Duodenal mucosa (tissue), 2 donors: Measurements from ENCODE around the gene C1orf115.
A peak's percentile ranks its signal among the peaks of the same experiment; 100 is the strongest.

Source experiments
- H3K27ac ChIP-seq: one replicate; pipeline ENCODE4 v1.7.0; 2013; ENCODE audit warnings: low read depth, low read length
- H3K27me3 ChIP-seq, 2 donors: one replicate each; pipeline ENCODE4 v1.7.0; 2013; ENCODE audit warnings: low read length in 2 of 2, control low read depth in 1 of 2; ENCODE audit not compliant: insufficient read depth in 2 of 2, control insufficient read depth in 1 of 2
- H3K36me3 ChIP-seq, 2 donors: one replicate each; pipeline ENCODE4 v1.7.0; 2013; ENCODE audit warnings: low read length in 2 of 2, control low read depth in 1 of 2; ENCODE audit not compliant: insufficient read depth in 2 of 2, control insufficient read depth in 1 of 2
- H3K4me1 ChIP-seq, 2 donors: one replicate each; pipeline ENCODE4 v1.7.0; 2013; ENCODE audit warnings: low read length in 2 of 2, control low read depth in 1 of 2; ENCODE audit not compliant: insufficient read depth in 2 of 2, control insufficient read depth in 1 of 2
- H3K4me3 ChIP-seq, 2 donors: one replicate each; pipeline ENCODE4 v1.7.0; 2013; ENCODE audit warnings: low read length in 2 of 2, low read depth in 1 of 2
- H3K9ac ChIP-seq, 2 donors: one replicate each; pipeline ENCODE4 v1.7.0; 2013; ENCODE audit warnings: low read length in 2 of 2, low read depth in 1 of 2
- H3K9me3 ChIP-seq, 2 donors: one replicate each; pipeline ENCODE4 v1.7.0; 2013; ENCODE audit warnings: low read length in 2 of 2, control low read depth in 1 of 2; ENCODE audit not compliant: control insufficient read depth in 1 of 2

C1orf115 gene, protein sequence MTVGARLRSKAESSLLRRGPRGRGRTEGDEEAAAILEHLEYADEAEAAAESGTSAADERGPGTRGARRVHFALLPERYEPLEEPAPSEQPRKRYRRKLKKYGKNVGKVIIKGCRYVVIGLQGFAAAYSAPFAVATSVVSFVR

DNA sequence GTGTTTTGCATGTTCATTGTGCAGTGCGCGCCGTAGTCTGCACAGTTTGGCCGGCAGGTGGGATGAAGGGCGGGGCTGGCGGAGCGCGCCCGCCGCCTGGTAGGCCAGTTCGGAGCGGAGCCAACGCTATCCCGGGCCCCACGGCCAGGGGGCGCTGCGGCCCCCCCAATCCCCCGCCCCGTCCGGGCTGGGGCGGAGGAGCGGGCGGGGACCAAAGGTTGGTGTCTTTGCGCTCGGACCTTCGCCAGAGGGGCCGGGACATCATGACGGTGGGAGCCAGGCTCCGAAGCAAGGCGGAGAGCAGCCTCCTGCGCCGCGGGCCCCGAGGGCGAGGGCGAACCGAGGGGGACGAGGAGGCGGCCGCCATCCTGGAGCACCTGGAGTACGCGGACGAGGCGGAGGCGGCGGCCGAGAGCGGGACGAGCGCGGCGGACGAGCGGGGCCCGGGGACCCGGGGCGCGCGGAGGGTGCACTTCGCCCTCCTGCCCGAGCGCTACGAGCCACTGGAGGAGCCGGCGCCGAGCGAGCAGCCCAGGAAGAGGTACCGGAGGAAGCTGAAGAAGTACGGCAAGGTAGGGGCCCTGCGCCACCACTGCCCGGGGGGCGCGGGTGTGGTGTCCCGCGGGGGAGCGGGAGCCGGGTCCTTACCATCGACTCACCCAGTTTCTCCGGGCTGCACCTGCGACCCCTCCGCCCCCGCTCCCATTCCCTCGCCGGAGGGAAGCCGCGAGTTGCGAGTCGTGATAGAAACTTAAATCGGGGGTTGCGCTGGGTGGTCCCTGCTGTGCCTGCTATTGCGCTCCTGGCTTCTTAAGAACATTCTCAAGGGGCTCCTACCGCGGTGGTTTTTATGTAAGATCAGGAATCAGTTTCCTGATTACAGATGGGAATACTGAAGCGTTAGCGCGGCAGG is at the start of gene C1orf115:
C1orf115 (plus strand) TSS at position 224 of the 913 bp plus-strand sequence; CDS start at position 264, 40 bp downstream.
- peaks cover 7 to 12% of the 10 kb centered on the region in 2 donors for H3K4me1 ChIP-seq
- H3K9ac ChIP-seq: peak within 1 kb of the TSS; percentile 73 to 80
- peak within 1 kb of the TSS; percentile 83 to 87 for H3K4me3 ChIP-seq
- H3K36me3 ChIP-seq: peaks cover 0 to 4% of the 10 kb centered on the region in 2 donors
- no peaks in the 10 kb centered on the region for H3K27me3 ChIP-seq
- H3K27ac ChIP-seq: peak within 1 kb of the TSS; percentile 51
- H3K9me3 ChIP-seq: no peaks in the 10 kb centered on the region

DNA sequence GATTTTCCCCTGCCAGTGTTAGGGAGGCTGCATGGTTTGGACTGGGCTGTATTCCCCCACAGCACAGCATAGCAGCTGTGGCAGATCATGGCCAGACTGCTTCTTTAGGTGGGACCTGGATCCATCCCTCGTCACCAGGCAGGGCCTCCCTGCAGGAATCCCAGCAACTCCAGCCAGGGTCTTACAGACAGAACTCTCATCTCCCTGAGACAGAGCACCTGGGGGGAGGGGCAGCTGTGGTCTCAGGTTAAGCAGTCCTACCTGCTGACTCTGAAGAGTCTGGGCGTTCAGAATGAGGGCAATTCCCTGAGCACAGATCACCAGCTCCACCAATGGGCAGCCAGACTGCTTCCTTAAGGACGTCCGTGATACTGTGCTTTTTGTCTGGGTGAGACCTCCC is 47.9 kb upstream of the C1orf115 start:
- H3K27me3 ChIP-seq: no peaks in the 10 kb centered on the region
- H3K27ac ChIP-seq: no peak overlapping the region
- no peaks in the 10 kb centered on the region for H3K36me3 ChIP-seq
- no peaks in the 10 kb centered on the region for H3K4me1 ChIP-seq
- no peak overlapping the region for H3K9ac ChIP-seq
- H3K9me3 ChIP-seq: no peaks in the 10 kb centered on the region
- no peak overlapping the region for H3K4me3 ChIP-seq

DNA sequence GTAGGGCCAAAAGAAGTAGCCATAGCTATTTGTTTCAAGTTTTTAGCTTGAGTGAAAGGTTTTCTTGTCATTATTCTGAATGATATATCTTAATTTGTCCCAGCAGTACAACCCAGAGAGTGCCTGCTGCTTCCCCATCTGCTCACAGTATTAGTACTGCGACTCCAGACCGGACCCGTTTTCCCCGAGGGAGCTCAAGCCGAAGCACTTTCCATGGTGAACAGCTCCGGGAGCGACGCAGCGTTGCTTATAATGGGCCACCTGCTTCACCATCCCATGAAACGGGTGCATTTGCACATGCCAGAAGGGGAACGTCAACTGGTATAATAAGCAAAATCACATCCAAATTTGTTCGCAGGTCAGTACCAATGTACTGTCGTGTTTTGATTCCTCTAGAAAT is 37.2 kb upstream of the C1orf115 start:
- Histone ChIP-seq H3K4me1 (no peaks in the 10 kb centered on the region), H3K27ac (no peak overlapping the region), H3K4me3 (no peak overlapping the region), H3K36me3 (no peaks in the 10 kb centered on the region), H3K9ac (no peak overlapping the region), H3K27me3 (no peaks in the 10 kb centered on the region), H3K9me3 (no peaks in the 10 kb centered on the region)

DNA sequence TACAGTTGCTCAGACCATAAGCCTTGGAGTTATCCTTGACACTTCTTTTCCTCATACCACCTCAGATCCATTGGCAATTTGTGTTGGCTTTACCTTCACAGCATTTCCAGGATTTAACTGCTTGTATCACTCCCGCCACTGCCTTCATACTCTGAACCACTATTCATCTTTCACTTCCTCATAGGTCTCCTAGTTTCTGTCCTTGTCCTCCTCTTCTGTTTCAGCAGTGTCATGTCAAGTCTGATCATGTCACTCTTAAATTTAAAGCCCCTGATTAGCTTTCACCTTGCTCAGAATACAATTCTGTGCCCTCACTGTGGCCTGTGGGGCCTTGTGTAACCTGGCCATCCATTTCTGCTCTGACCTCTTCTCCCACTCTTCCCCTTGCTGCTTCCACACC is 34.7 kb upstream of the C1orf115 start:
- Histone ChIP-seq H3K9ac (no peak overlapping the region), H3K27me3 (no peaks in the 10 kb centered on the region), H3K4me1 (no peaks in the 10 kb centered on the region), H3K4me3 (no peak overlapping the region), H3K9me3 (no peaks in the 10 kb centered on the region), H3K36me3 (no peaks in the 10 kb centered on the region), H3K27ac (no peak overlapping the region)

DNA sequence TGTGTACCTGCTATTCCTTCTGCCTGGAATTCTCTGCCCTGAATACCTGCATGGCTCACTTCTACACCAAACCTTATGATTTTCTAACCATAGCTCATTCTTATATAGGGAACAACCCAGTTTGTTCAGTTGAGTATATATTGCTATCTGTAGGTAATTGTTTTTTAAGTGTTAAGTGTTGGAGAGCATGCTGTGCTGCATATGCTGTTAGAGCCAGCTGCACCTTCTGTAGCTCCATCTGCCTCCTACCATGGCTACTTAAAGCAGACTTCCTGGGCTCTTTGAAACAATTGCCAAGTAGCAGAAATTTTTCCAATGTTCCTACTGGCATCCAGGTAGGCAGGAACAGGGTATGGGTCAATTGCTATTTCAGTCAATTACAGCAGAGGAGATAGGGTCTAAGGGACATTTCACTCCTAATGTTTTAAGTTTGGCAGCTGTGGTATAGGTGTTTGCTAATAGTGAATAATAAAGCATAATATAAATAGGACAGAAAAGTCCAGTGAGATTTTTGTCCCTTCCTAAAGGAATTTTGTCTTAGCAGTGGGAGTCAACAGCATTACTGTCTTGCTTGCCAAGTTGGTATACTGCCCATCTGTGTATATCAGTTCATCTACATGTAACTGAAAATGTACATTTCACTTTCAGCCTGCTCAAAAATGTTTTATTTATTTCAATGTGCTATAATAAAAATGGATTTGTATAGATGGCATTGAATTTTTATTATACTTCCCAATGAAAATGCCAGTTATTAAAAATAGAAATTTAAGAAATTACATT is 34.0 kb upstream of the C1orf115 start:
- no peaks in the 10 kb centered on the region for H3K27me3 ChIP-seq
- H3K9ac ChIP-seq: no peak overlapping the region
- no peak overlapping the region for H3K4me3 ChIP-seq
- H3K4me1 ChIP-seq: no peaks in the 10 kb centered on the region
- no peaks in the 10 kb centered on the region for H3K9me3 ChIP-seq
- H3K27ac ChIP-seq: no peak overlapping the region
- H3K36me3 ChIP-seq: no peaks in the 10 kb centered on the region

DNA sequence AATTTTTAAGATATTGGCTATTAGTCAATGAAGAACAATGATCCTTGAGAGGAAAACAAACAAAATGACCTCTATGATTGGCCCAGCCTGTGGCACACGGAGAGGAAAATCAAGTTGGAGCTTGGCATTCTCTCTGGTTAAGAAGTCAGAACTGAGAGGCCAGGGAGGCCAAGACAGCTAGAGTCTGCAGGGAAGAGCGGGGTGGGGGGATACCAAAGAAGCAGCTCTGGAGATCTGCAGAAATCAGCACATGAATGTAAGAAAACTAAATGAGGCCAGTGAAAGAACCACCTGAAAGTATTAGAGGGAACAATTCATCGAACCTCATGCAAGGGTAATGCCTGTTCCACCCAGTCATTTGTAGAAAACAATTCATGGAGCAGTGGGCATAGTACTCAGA is 23.8 kb upstream of the C1orf115 start:
- Histone ChIP-seq H3K4me1 (no peaks in the 10 kb centered on the region), H3K27ac (no peak overlapping the region), H3K9ac (no peak overlapping the region), H3K9me3 (peaks cover 3 to 6% of the 10 kb centered on the region in 2 donors), H3K4me3 (no peak overlapping the region), H3K36me3 (no peaks in the 10 kb centered on the region), H3K27me3 (no peaks in the 10 kb centered on the region)

DNA sequence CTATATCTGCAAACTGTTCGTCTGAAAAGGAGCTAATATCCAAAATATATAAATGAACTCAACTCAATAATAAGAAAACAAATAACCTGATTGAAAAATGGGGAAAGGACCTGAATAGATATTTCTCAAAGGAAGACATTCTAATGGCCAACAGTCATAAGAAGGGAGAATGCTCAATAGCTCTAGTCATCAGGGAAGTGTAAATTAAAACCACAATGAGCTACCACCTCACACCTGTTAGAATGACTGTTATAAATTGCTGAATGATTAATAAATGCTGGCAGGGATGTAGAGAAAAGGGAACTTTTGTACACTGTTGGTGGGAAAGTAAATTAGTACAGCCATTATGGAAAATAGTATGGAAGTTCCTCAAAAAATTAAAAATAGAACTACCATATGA is 21.2 kb upstream of the C1orf115 start:
- no peaks in the 10 kb centered on the region for H3K27me3 ChIP-seq
- H3K9ac ChIP-seq: no peak overlapping the region
- H3K4me1 ChIP-seq: peaks cover 0 to 2% of the 10 kb centered on the region in 2 donors
- no peaks in the 10 kb centered on the region for H3K36me3 ChIP-seq
- peaks cover 3 to 6% of the 10 kb centered on the region in 2 donors for H3K9me3 ChIP-seq
- H3K4me3 ChIP-seq: no peak overlapping the region
- no peak overlapping the region for H3K27ac ChIP-seq

DNA sequence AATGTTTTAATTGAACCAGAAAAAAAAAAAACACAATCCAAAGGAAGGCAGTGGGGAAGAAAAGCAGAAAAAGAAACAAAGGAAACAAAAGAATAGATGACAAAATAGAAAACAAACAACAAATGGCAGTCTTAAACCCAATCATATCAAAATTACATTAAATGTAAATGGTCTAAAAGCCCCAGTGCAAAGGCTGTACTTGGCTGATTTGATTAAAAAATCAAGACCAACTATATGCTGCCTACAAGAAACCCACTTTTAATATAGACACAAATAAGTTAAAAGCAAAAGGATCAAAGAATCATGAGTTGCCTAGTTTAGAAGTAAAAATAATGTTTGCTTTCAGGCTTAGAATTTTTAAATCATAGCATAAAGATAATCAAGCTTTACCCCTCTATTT is 19.8 kb upstream of the C1orf115 start:
- H3K9me3 ChIP-seq: peaks cover 3 to 6% of the 10 kb centered on the region in 2 donors

DNA sequence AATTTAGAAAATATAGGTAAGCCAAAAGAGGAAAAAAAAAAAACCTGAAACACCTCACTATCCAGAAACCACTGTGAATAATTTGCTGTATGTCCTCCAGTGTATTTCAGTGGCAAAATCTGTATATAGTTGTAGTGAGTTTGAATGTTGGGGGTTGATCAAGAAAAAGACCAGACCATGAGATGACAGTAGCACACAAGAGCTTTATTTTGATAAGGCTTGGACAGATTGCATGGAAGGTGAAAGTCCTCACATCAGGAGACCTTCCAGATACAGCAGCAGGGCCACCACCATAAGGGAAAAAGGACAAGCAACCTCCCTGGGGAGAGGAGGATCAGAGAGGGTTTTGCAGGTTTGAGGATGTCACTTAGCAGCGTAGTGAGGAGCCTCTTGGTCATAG is 16.2 kb upstream of the C1orf115 start:
- Histone ChIP-seq H3K4me1 (peaks cover 0 to 4% of the 10 kb centered on the region in 2 donors), H3K27me3 (no peaks in the 10 kb centered on the region), H3K4me3 (no peak overlapping the region), H3K9ac (no peak overlapping the region), H3K27ac (no peak overlapping the region), H3K9me3 (peaks cover 3 to 6% of the 10 kb centered on the region in 2 donors), H3K36me3 (no peaks in the 10 kb centered on the region)

More for the DNA sequence above, 19.8 kb upstream of the C1orf115 start:
- H3K4me3 ChIP-seq: no peak overlapping the region
- H3K9ac ChIP-seq: no peak overlapping the region
- H3K4me1 ChIP-seq: peaks cover 0 to 4% of the 10 kb centered on the region in 2 donors
- no peaks in the 10 kb centered on the region for H3K36me3 ChIP-seq
- no peaks in the 10 kb centered on the region for H3K27me3 ChIP-seq
- no peak overlapping the region for H3K27ac ChIP-seq

DNA sequence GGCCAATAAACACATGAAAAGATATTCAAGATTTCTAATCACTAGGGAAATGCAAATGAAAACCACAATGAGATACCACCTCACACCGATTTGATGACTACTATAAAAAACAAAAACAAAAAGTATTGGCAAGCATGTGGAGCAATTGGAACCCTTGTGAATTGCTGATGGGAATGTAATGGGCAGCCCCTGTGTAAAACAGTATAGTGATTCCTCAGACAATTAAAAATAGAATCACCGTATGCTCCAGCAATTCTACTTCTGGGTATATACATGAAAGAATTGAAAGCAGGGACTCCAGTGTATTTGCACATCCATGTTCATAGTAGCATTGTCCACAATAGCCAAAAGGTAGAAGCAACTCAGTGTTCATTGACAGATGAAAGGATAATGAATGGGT is 12.9 kb upstream of the C1orf115 start:
- H3K4me1 ChIP-seq: peaks cover 0 to 15% of the 10 kb centered on the region in 2 donors

More for the DNA sequence above, 12.9 kb upstream of the C1orf115 start:
- no peaks in the 10 kb centered on the region for H3K27me3 ChIP-seq
- no peak overlapping the region for H3K27ac ChIP-seq
- H3K9me3 ChIP-seq: no peaks in the 10 kb centered on the region
- no peak overlapping the region for H3K9ac ChIP-seq
- H3K4me3 ChIP-seq: no peak overlapping the region
- no peaks in the 10 kb centered on the region for H3K36me3 ChIP-seq
